Measurements from ENCODE around the gene C2orf68.

DNA sequence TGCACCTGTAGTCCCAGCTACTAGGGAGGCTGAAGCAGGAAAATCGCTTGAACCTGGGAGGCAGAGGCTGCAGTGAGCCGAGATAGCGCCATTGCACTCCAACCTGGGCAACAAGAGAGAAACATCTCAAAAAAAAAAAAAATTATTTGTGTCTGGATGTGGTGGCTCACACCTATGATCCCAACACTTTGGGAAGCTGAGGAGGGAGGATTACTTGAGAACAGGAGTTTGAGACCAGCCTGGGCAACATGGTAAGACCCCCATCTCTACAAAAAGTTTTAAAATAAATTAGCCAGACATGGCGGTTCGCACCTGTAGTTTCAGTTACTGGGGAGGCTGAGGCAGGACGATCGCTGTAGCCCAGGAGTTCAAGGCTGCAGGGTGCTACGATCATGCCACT, 36.1 kb downstream of the C2orf68 start:
- TF ChIP-seq FOXM1 (IDR thresholded peaks at IDR 0.05; ENCODE audit: low read depth) (no peak), FOXM1 (CRISPR knock-in tag; IDR thresholded peaks at IDR 0.05; ENCODE audit: low read depth) (no peak), EP300 (IDR thresholded peaks at IDR 0.05; ENCODE audit: low read length) (no peak), SMARCE1 (IDR thresholded peaks at IDR 0.05) (no peak), PCBP2 (IDR thresholded peaks at IDR 0.05; ENCODE audit: low read depth, low read length, poor library complexity, severe bottlenecking) (no peak), POLR2A (conservative IDR thresholded peaks at IDR 0.05) (no peak), ZNF253 (CRISPR knock-in tag; conservative IDR thresholded peaks at IDR 0.05) (no peak), TCF7 (IDR thresholded peaks at IDR 0.05; ENCODE audit: borderline replicate concordance) (no peak), TBL1XR1 (IDR thresholded peaks at IDR 0.05; ENCODE audit: low read length in 2 of 2) (no peak), WHSC1 (IDR thresholded peaks at IDR 0.05; ENCODE audit: low read length) (no peak), POLR2AphosphoS5 (IDR thresholded peaks at IDR 0.05; ENCODE audit: control insufficient read depth, insufficient read depth, low read depth, low read length) (no peak), ZNF274 (IDR thresholded peaks at IDR 0.05; ENCODE audit: borderline replicate concordance, low read depth, low read length) (no peak)
- TF ChIP-seq, protein P1, sequence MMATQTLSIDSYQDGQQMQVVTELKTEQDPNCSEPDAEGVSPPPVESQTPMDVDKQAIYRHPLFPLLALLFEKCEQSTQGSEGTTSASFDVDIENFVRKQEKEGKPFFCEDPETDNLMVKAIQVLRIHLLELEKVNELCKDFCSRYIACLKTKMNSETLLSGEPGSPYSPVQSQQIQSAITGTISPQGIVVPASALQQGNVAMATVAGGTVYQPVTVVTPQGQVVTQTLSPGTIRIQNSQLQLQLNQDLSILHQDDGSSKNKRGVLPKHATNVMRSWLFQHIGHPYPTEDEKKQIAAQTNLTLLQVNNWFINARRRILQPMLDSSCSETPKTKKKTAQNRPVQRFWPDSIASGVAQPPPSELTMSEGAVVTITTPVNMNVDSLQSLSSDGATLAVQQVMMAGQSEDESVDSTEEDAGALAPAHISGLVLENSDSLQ (IDR thresholded peaks at IDR 0.05), result no peak
- TF ChIP-seq, protein P2, sequence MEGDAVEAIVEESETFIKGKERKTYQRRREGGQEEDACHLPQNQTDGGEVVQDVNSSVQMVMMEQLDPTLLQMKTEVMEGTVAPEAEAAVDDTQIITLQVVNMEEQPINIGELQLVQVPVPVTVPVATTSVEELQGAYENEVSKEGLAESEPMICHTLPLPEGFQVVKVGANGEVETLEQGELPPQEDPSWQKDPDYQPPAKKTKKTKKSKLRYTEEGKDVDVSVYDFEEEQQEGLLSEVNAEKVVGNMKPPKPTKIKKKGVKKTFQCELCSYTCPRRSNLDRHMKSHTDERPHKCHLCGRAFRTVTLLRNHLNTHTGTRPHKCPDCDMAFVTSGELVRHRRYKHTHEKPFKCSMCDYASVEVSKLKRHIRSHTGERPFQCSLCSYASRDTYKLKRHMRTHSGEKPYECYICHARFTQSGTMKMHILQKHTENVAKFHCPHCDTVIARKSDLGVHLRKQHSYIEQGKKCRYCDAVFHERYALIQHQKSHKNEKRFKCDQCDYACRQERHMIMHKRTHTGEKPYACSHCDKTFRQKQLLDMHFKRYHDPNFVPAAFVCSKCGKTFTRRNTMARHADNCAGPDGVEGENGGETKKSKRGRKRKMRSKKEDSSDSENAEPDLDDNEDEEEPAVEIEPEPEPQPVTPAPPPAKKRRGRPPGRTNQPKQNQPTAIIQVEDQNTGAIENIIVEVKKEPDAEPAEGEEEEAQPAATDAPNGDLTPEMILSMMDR (IDR thresholded peaks at IDR 0.05 in 2 of 3, conservative IDR thresholded peaks at IDR 0.05 in 1 of 3; ENCODE audit: insufficient read depth in 2 of 3, low read depth in 1 of 3, low read length in 3 of 3), result no peak
- TF ChIP-seq, protein P3, sequence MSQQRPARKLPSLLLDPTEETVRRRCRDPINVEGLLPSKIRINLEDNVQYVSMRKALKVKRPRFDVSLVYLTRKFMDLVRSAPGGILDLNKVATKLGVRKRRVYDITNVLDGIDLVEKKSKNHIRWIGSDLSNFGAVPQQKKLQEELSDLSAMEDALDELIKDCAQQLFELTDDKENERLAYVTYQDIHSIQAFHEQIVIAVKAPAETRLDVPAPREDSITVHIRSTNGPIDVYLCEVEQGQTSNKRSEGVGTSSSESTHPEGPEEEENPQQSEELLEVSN (IDR thresholded peaks at IDR 0.05; ENCODE audit: borderline replicate concordance in 1 of 2, extremely low read depth in 1 of 2, insufficient read depth in 1 of 2, insufficient read length in 1 of 2, low read depth in 1 of 2, low read length in 1 of 2, poor library complexity in 1 of 2, severe bottlenecking in 1 of 2), result no peak
